Left cardiac atrium (tissue), 4 donors: Measurements from ENCODE around the gene DNM2. TPM values are rescaled to one million over a fixed set of nuclear protein-coding genes. Genes with fewer than 3 reads are reported as not detected.

Experiments used
- ATAC-seq, 2 donors: fragments of 200-7000 bp; cut with Tn5 transposase; one replicate each; pipeline ENCODE4 v1.9.1; 2020; ENCODE audit warnings: mild to moderate bottlenecking in 2 of 2, moderate library complexity in 2 of 2
- DNase-seq: peaks from one replicate; pipeline ENCODE4 v3.0.0-alpha.2; 2020
- intact Hi-C, 2 donors: fragments of 100-400 bp; cut with DNase I; formaldehyde crosslinking; loops; one replicate each; pipeline versions ENCODE4 v1.14.1 to v1.15.1; 2022 to 2023
- total RNA-seq, 2 donors: library from RNA; stranded (reverse); fragmentation: NEBNext Ultra II Directional; extraction: Animal tissue kit (Norgen Biotek cat#: 25700); gene quantifications; one replicate each; pipeline ENCODE4 v1.2.1, GENCODE V29; 2021
- donor health status: DM: no; HTN: yes; CAD: no.
- donor health status: DM: no; HTN: yes; CAD: no; lungs with severe emphysema.
- donor health status: DM: yes; HTN: yes; CAD: no.
- donor health status: Dilated cardiomyopathy.

The DNM2 gene
- total RNA-seq, 2 donors from 2014 or later, result 125 to 186 TPM

DNA sequence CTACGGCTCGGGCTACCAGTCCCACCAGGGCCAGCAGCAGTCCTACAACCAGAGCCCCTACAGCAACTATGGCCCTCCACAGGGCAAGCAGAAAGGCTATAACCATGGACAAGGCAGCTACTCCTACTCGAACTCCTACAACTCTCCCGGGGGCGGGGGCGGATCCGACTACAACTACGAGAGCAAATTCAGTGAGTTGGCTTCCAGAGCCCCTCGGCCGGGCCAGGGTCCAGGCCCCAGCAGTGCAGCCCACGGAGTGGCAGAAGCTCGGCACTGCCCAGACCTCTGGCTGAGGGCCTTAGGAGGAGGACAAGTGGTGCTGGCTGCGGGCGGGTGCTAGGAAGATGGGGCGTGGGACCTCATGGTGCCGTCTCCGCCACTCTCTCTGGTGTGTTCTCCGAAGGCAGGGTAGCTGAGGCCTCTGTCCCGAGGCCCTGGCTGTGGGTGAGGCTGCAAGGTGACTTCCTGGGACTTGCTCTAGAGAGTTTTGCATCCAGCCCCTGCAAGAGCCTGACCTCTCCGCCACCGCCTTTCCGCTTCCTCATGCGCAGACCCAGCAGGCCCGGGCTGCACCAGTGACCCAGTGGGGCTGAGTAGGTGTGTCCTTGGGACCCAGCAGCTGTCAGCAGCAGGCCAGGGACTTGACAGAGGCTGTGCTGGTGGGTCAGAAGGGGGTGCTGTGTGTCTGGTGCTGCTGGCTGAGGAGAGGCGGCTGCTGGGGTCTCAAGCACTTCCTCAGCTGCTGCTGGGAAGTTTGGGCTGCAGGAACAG, 30.2 kb upstream of the DNM2 start:
- intact Hi-C loops, result no loop called here
- no peak for DNase-seq
- ATAC-seq, result no peak

DNA sequence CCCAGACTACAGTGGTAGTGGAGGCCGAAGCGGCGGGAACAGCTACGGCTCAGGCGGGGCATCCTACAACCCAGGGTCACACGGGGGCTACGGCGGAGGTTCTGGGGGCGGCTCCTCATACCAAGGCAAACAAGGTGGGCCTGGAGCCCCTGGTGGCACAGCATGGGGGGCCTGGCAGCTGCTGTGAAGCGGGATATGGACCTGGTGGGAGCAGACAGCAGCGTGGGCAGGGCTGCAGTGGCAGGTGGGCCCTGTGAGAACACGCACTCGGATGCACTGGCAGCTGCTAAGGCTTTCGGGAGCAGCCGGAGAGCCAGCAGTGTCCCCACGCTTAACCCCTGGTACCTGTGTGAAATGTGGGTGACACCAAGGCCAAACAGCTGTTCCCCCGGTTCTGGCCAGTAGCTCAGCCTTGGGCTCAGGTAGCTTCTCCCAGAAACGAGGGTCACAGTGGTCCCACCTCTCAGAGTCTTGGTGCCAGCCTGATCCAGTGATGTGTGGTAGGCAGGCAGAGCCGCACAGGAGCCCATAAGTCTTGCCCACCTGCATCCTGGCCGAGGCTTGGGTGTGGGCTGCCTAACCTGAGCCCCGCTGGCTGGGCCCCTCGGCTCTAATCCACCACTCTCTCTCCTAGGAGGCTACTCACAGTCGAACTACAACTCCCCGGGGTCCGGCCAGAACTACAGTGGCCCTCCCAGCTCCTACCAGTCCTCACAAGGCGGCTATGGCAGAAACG, 29.2 kb upstream of the DNM2 start:
- no peak for DNase-seq
- intact Hi-C loops, result no loop called here
- ATAC-seq, result no peak

DNA sequence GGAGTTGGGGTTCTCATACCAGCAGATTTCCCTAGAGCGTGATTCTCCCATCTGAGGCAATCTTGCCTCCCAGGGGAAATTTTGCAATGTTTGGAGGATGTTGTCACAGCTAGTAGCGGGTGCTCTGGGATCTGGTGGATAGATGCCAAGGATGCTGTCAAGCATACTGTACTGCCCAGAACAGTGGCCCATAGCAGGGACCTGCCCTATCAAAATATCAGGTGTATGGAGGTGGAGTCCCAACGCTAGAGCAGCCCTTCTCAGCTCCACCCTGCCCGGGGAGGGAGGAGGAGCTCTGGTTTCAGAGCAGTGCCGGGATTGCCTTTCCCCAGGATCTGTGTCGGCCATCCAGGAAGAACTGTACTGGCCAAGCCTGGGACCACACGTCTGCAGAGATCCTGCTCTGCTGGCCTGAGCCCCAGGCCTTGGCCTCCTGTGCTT, 27.5 kb upstream of the DNM2 start:
- peak in 1 of 2 donors; percentile 11 for ATAC-seq
- intact Hi-C loops, result no loop called here
- no peak for DNase-seq

DNA sequence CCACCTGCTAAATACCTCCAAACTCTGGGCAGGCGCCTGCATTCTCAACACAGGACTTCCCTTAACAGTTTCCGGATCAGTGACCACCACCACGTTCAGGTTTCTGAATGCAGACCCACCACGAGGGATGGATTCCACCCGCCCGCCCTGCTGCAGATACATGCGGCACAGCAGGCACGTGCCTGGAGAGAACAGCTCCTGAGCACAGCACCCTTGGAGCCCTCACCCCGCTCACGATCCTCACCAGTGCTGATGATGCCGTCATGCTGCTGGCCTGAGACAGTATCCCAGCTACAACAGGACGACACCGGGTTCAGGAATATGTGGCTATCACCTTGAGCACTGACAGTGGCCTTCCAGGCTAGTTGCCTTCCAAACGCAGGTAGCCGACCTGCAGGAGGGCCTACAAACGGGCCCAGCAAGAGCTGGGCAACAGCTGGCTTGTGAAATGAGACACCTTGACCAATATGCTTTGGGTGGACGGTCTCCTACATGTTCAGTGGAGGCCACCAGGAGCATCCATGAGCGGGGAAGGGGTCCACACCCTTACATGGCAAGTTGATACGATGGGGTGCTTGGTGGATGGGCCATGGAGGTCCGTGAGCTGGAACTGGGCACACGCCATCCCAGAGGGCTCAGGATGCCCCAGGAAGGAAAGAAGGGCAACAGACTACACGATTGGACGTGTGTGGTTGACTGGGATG, 26.5 kb upstream of the DNM2 start:
- intact Hi-C loops, result no loop called here
- no peak for DNase-seq

DNA sequence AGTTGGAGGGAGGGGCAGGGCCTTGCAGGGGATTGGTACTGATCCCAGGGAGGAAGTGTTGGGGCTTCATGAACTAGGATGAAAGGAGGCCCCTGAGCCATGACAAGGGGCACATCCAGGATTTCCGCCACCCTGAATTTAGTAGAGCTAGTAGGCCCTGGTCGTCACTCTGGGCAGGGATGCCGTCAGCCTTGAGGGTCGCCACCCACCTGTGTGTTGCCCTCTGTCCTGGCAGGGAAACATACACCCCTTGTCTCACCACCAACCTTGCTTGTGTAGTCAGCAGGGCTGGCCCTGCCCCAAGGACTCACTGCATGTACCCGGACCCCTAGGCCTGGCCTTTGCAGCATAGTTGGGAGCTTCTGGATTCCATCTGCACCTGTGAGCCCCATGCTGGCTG, 26.0 kb upstream of the DNM2 start:
- ATAC-seq, result no peak
- intact Hi-C loops, result no loop called here
- DNase-seq, result no peak

More for the DNA sequence above, 26.5 kb upstream of the DNM2 start:
- no peak for ATAC-seq

DNA sequence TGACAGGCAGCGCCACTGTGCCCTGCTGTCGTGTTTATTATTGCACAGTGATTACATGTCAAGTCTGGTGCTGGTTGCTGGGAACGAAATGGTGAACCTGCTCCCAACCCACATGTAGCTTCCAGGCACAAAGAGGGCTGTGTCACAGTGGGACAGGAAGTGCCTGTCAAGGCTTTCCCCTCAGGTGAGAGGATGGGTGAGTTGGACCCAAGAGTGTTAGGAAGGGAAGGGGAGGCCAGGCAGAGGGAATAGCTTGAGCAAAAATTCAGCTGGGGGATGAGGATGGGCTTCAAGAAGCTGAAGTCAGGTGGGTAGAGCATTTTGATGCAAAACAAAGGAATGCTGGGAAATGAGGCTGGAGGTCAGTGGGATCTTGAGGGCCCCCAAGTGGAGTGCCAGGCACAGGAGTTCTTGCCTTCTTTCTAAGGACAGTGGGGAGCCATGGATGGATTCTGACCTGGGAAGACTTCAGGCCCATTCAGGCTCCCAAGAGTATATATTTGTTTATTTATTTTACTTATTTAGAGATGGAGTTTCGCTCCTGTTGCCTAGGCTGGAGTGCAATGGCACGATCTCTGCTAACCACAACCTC, 25.1 kb upstream of the DNM2 start:
- no peak for ATAC-seq
- intact Hi-C loops, result no loop called here
- DNase-seq, result no peak

DNA sequence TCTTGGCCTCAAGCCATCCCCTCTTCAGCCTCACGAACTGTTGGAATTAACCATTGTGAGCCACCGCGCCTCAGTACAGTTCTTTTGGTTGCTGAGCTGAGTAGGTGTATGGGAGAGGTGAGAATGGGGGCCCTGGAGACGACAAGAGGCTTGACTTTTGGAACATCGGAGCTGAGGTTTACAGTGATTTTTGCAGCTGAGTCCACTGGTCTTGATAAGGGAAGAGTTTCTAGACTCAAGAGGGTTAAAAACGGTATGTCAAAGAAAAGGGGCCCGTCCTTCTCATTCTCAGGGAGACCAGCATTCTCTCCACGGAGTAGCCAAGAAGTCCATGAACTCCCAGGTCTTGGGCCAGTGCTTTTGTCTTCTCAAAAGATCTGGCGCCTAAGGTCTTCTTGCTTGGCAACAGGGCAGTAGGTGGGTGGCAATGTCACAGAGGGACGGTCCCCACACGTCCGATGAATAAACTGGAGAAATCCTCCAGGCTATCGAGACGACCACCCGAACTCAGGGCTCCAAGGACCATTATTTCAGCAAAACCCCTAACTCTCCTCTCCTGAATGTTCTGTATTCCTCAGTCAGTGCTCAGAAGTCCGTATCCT, 23.1 kb upstream of the DNM2 start:
- DNase-seq (no peak), ATAC-seq (no peak)
- intact Hi-C loops, result loop anchor here (5.0 kb wide), 2 partner anchors 38 to 113 kb away; no protein-coding TSS in a partner anchor

DNA sequence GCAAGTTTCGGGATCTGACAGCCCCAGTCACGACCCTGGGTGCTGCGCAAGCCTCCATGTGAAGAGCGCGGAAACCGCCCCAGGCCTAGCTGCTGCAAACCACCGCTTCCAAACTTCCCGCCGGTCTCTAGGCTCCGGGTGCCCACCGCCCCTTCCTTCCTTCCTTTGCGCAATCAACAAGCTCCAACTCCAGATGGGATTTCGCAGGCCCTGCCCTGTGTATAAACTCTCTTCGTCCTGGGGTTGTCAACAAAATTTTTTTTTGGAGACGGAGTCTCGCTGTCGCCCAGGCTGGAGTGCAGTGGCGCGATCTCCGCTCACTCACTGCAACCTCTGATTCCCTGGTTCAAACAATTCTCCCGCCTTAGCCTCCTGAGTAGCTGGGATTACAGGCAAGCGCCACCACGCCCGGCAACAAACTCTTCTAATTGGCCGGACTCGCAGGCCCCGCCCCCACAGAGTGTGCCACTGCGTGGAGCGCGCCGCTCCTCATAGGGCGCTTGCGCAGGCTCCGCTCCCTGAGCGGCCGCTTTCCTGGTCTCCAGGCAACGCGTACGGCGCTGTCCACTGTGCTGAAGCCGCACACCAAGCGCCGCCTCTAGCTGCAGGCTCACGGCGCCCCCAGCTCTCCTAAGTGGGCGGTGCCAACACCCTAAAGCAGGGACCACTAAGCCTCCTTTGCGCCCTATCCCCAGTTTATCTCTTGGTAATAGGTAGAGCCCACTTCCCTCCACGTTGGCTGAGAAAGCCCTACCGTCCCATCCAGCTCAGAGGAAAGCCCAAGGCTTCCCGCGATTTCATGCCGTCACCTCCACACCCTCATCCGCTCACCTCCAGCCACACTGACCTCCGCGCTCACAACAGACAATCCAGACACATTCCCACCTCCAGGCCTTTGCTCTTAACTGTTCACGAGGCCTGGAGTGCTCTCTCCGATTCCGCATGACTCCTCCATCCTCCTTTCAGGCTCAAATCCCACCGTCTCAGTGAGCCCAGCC, 22.2 kb upstream of the DNM2 start:
- DNase-seq, result peak; percentile 97
- peak; percentile 98 for ATAC-seq
- intact Hi-C loops, result loop anchor here (5.0 kb wide), 2 partner anchors 38 to 113 kb away; no protein-coding TSS in a partner anchor

DNA sequence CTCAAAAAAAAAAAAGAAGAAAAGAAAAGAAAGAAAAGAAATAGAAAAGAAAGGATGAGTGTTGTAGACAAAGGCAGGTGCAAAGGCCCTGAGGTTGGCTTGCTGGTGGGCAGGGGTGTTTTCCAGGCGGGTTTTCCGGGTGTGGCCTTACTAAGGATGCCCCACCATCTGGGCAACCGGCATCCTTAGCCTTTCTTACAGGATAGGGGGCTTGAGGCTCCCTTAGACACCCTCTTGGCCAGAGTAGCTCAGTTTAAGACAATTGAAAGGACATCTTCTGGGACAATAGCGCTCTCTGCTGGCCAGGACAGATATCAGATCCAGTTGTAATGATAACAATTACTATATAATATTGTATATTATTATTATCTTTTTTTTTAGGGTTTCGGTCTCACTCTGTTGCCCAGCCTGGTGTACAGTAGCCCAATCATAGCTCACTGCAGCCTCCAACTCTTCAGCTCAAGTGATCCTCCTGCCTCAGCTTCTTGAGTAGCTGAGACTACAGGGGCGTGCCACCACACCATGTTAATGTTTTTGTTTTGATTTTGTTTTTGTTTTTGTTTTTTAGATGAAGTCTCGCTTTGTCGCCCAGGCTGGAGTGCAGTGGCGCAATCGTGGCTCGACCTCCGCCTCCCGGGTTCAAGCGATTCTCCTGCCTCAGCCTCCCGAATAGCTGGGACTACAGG, 18.1 kb upstream of the DNM2 start:
- intact Hi-C loops, result loop anchor here (5.0 kb wide), 2 partner anchors 42 to 117 kb away; no protein-coding TSS in a partner anchor
- ATAC-seq, result no peak
- DNase-seq, result no peak

DNA sequence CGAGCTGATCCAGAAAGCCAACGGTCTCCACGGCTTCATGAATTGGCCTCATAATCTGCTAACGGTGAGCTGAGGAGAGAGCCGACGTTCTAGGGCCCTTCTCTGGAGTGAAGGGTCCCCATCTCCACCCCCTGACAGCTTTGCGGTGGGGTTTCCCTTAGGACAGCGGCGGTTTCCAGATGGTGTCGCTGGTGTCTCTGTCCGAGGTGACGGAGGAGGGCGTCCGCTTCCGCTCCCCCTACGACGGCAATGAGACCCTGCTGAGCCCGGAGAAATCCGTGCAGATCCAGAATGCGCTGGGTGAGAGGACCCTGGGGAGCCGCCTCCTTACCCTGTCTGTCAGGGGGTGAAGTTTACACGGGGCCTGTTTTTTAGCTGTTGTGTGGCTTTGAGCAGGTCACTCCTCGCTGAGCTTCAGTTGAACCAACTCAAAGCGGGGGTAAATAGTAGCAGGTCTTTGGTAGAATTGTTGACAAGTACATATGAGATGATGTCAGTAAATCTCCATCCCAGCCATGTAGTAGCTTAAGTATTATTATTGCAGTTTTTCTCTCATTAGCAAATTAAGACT, 15.8 kb upstream of the DNM2 start:
- intact Hi-C loops, result no loop called here
- DNase-seq (no peak), ATAC-seq (peak; percentile 39 to 50)

DNA sequence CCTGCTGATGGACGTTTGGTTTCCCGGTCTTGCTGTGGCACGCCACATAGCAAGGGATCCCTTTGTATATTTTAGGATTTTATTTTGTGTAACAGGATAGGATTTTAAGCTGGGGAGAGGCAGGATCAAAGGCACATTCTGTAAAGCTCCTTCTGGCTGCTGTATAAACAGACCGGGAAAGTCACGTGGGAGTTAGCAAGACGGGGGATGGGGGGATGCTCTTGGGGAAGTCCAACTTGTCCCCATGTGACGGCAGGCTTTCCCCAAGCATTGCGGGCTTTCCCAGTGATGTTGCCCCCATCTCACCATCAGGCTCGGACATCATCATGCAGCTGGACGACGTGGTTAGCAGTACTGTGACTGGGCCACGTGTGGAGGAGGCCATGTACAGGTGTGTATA, 10.9 kb upstream of the DNM2 start:
- DNase-seq (no peak), ATAC-seq (no peak)
- intact Hi-C loops, result no loop called here

DNA sequence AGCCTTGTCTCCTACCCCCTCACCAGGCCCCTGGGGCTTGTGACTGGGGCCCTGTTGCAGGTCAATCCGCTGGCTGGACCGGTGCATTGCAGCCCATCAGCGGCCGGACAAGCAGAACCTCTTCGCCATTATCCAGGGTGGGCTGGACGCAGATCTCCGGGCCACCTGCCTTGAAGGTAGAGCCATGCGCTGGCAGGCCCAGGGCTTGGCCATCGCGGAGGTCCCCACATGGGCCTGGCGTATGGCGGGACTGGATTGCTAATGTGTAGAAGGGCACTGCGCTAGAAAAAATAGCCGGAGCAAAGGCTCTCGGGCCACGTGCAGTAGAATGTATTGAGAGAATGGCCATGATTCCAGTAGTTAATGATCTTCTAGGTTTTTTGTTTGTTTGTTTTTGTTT, 10.4 kb upstream of the DNM2 start:
- no peak for DNase-seq
- intact Hi-C loops, result no loop called here
- ATAC-seq, result no peak

DNA sequence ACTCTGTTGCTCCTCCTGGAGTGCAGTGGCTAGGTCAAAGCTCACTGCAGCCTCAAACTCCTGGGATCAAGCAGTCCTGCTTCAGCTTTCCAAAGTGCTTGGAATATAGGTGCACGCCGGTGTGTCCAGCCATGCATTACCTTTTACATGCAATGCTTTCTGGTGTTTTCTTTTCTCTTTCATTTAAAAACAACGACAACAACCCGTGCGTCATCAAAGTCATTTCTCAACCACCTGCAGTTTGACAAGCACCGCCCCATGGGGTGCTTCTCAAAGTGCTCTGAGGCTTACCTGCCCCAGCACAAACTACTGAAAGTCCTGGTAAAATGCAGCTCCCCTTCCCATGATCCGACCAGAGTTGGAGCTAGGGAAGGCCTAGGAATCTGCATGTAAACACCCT, 9.6 kb upstream of the DNM2 start:
- intact Hi-C loops, result no loop called here

DNA sequence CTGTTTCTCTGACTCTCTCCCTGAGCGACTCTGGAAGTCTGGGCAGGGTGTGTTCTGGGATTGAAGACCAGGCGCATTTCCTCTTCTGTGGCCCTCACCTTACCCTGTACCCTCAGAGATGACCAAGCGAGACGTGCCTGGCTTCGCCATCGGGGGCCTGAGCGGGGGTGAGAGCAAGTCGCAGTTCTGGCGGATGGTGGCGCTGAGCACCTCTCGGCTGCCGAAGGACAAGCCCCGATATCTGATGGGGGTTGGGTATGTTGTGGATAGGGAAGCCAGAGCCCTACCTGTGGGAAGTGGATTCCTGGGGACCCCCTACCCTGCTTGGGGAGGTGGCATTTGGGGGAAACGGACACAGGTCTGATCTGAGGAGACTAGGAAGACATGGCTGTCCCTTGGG, 5.8 kb upstream of the DNM2 start:
- DNase-seq, result no peak
- no peak for ATAC-seq
- intact Hi-C loops, result no loop called here

More for the DNA sequence above, 9.6 kb upstream of the DNM2 start:
- ATAC-seq (no peak), DNase-seq (no peak)

DNA sequence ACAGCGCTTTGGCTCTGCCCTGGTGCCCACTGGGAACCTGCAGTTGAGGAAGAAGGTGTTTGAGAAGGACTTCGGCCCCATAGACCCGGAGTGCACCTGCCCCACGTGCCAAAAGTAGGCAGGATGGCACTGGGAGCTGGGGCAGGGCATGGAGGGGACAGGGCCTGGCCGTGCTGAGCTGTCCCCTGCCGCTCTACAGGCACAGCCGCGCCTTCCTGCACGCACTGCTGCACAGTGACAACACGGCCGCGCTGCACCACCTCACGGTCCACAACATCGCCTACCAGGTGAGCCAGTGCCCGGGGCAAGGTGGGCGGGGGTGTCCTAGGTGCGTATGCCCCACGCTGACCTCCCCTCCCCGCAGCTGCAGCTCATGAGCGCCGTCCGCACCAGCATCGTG, 5.1 kb upstream of the DNM2 start:
- DNase-seq, result no peak
- no peak for ATAC-seq
- intact Hi-C loops, result no loop called here

DNA sequence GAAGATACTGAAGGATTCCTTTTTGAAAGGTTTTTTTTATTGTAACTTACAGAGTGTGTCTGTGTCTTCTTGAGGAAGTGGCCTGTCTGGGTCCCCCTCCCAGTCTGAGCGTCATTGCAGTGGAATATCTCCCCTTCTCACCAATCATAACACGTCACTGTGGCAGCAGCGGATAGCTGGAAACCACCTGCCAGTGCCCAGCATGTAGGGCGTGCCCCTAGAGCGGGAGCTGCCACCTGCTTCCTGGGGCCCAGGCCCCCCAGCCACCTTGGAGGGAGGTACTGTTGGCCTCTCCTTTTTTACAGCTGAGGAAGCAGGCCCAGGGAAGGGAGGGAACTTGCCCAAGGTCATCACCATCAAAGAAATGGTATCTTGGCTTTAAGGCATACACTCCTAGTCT, 4.6 kb upstream of the DNM2 start:
- DNase-seq (no peak), ATAC-seq (no peak)
- intact Hi-C loops, result no loop called here

DNA sequence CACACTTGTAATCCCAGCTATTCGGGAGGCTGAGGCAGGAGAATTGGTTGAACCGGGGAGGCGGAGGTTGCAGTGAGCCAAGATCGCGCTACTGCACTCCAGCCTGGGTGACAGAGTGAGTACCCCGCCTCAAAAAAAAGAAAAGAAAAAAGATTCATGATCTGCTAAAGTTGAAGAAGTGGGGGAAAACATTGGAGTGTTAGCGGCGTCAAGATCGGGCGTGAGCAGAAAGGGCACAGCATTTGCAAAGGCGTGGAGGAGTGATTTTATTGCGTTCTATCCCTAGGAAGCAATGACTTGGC, 874 bp upstream of the DNM2 start:
- intact Hi-C loops, result loop anchor here (5.0 kb wide), 3 partner anchors 50 to 155 kb away; partner anchors contain the start of gene CARM1 (in 1 of the 2)
- no peak for ATAC-seq
- no peak for DNase-seq
